Spleen (tissue), 11 donors: ENCODE data around the gene PTPRK. TPM values are rescaled to one million over a fixed set of nuclear protein-coding genes. Genes with fewer than 3 reads are reported as not detected.

Source experiments
- DNase-seq: peaks from one replicate; pipeline ENCODE4 v3.0.0-alpha.2; 2020
- H3K27ac ChIP-seq, 8 donors: fragments of 200-600 bp; sonication (generic) in 7 of 8; 1 replicate in 4 of 8; 2 replicates in 4 of 8; pipeline versions ENCODE4 v1.5.0 to v1.8.0; 2016 to 2021; ENCODE audit warnings: inconsistent platforms in 4 of 8, mild to moderate bottlenecking in 4 of 8, moderate library complexity in 1 of 8
- H3K27me3 ChIP-seq, 7 donors: fragments of 200-600 bp; sonication (generic) in 6 of 7; replicated peaks in 1 of 7; 1 replicate in 4 of 7; 2 replicates in 3 of 7; pipeline versions ENCODE4 v1.5.0 to v1.8.0; 2016 to 2021; ENCODE audit warnings: inconsistent platforms in 3 of 7, mild to moderate bottlenecking in 1 of 7
- H3K36me3 ChIP-seq, 6 donors: fragments of 200-600 bp; sonication (generic) in 5 of 6; 1 replicate in 4 of 6; 2 replicates in 2 of 6; pipeline versions ENCODE4 v1.5.0 to v1.8.0; 2016 to 2021; ENCODE audit warnings: inconsistent platforms in 2 of 6
- H3K4me1 ChIP-seq, 6 donors: fragments of 200-600 bp; sonication (generic) in 5 of 6; 1 replicate in 3 of 6; 2 replicates in 3 of 6; pipeline versions ENCODE4 v1.5.0 to v1.8.0; 2016 to 2021; ENCODE audit warnings: inconsistent platforms in 3 of 6
- H3K4me3 ChIP-seq, 8 donors: fragments of 200-600 bp; sonication (generic) in 7 of 8; 1 replicate in 4 of 8; 2 replicates in 4 of 8; pipeline versions ENCODE4 v1.5.0 to v1.8.0; 2016 to 2021; ENCODE audit warnings: inconsistent platforms in 4 of 8, mild to moderate bottlenecking in 4 of 8, moderate library complexity in 2 of 8
- H3K9me3 ChIP-seq, 8 donors: fragments of 200-600 bp; sonication (generic) in 7 of 8; 1 replicate in 4 of 8; 2 replicates in 4 of 8; pipeline versions ENCODE4 v1.5.0 to v1.8.0; 2016 to 2021; ENCODE audit warnings: inconsistent platforms in 4 of 8
- POLR2A ChIP-seq, 3 donors: fragments of 450-650 bp; IDR thresholded peaks; one replicate each; pipeline ENCODE4 v1.5.1; 2017; ENCODE audit warnings: antibody characterized with exemption in 3 of 3, mild to moderate bottlenecking in 1 of 3
- POLR2AphosphoS5 ChIP-seq, 3 donors: sonication (generic); formaldehyde crosslinking; IDR thresholded peaks; one replicate each; pipeline ENCODE4 v1.5.1; 2017; ENCODE audit warnings: antibody characterized with exemption in 3 of 3
- WGBS, 5 donors: extraction: QIAGEN DNeasy Blood & Tissue Kit in 3 of 5; methylation state at CpG; one replicate each; pipeline versions ENCODE4 v1.1.5 to v1.1.7; 2013 to 2018; 5-methylcytosine and 5-hydroxymethylcytosine counted together
- intact Hi-C: fragments of 100-400 bp; cut with DNase I; formaldehyde crosslinking; loops from one replicate; pipeline ENCODE4 v1.15.0; 2023; ENCODE audit warnings: low total_unique reads
- polyA plus RNA-seq, 3 donors: library from polyadenylated mRNA; stranded (reverse); fragments of 200-250 nt; gene quantifications; one replicate each; pipeline ENCODE4 v1.2.1, GENCODE V29; 2013
- total RNA-seq, 7 donors: library from RNA; depleted of rRNA in 3 of 7; stranded (reverse); fragments of >200 nt in 3 of 7; fragmentation: NEBNext Ultra II Directional in 4 of 7; extraction: Animal tissue kit (Norgen Biotek cat#: 25700) in 4 of 7; gene quantifications; one replicate each; pipeline versions ENCODE4 v1.1.0 to v1.2.1, GENCODE V29; 2016 to 2021
- TF ChIP-seq, protein P1 (sequence below), 11 experiments: fragments of 200-600 bp in 7 of 11; fragments of 450-650 bp in 4 of 11; sonication (generic) in 4 of 11; IDR thresholded peaks in 8 of 11; conservative IDR thresholded peaks in 3 of 11; 1 replicate in 7 of 11; 2 replicates in 4 of 11; pipeline versions ENCODE4 v1.4.0 to v1.8.0; 2016 to 2021; ENCODE audit warnings: antibody characterized with exemption in 11 of 11, inconsistent platforms in 4 of 11, mild to moderate bottlenecking in 1 of 11
- donor health status: healthy with polysubstance abuse.
- donor health status: DM: no; HTN: no; CAD: no; lungs with moderate emphysema.
- donor health status: DM: no; HTN: no; CAD: no.
- donor health status: Bipolar disorder and iron deficiency.
- donor health status: healthy.
- donor health status: DM: no; HTN: no; CAD: no.
- donor health status: DM: yes; HTN: yes; CAD: no.

Gene PTPRK
- total and polyA plus RNA-seq, 10 donors = 3.3 to 67.8 (median 34.0) TPM

DNA sequence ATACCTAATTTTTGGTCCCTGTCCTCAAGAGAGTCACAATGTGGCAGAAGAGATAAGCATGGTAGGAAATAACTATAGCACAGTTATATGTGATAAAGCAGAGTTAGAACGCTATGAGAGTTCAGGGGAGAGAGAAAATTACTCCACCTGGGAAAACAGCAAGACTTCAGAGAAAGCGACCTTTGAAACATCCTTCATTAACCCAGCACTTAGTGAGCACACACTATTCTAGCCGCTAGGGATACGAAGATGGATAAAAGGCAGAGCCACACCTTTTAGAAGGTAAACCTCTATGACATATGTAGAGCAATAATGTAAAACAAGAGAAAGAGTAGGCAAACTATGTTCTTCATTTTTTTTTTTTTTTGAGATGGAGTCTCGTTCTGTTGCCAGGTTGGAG lies 264.3 kb downstream of the PTPRK start:
- Histone ChIP-seq H3K9me3 (no peaks in the 10 kb centered on the region), H3K4me3 (no peak overlapping the region), H3K27me3 (no peaks in the 10 kb centered on the region), H3K4me1 (peaks cover 4 to 26% (median 16%) of the 10 kb centered on the region in 6 donors), H3K36me3 (no peaks in the 10 kb centered on the region), H3K27ac (no peak overlapping the region)
- TF ChIP-seq POLR2A (IDR thresholded peaks at IDR 0.05) = no peak
- TF ChIP-seq POLR2AphosphoS5 (IDR thresholded peaks at IDR 0.05) = no peak
- TF ChIP-seq, protein P1, sequence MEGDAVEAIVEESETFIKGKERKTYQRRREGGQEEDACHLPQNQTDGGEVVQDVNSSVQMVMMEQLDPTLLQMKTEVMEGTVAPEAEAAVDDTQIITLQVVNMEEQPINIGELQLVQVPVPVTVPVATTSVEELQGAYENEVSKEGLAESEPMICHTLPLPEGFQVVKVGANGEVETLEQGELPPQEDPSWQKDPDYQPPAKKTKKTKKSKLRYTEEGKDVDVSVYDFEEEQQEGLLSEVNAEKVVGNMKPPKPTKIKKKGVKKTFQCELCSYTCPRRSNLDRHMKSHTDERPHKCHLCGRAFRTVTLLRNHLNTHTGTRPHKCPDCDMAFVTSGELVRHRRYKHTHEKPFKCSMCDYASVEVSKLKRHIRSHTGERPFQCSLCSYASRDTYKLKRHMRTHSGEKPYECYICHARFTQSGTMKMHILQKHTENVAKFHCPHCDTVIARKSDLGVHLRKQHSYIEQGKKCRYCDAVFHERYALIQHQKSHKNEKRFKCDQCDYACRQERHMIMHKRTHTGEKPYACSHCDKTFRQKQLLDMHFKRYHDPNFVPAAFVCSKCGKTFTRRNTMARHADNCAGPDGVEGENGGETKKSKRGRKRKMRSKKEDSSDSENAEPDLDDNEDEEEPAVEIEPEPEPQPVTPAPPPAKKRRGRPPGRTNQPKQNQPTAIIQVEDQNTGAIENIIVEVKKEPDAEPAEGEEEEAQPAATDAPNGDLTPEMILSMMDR (IDR thresholded peaks at IDR 0.05 in 8 of 11, conservative IDR thresholded peaks at IDR 0.05 in 3 of 11) = no peak
- intact Hi-C loops = no loop called here
- 90 to 98% (median 93%) methylated on average over 5 of the region's 5 CpGs for WGBS, 5 donors
- no peak for DNase-seq

DNA sequence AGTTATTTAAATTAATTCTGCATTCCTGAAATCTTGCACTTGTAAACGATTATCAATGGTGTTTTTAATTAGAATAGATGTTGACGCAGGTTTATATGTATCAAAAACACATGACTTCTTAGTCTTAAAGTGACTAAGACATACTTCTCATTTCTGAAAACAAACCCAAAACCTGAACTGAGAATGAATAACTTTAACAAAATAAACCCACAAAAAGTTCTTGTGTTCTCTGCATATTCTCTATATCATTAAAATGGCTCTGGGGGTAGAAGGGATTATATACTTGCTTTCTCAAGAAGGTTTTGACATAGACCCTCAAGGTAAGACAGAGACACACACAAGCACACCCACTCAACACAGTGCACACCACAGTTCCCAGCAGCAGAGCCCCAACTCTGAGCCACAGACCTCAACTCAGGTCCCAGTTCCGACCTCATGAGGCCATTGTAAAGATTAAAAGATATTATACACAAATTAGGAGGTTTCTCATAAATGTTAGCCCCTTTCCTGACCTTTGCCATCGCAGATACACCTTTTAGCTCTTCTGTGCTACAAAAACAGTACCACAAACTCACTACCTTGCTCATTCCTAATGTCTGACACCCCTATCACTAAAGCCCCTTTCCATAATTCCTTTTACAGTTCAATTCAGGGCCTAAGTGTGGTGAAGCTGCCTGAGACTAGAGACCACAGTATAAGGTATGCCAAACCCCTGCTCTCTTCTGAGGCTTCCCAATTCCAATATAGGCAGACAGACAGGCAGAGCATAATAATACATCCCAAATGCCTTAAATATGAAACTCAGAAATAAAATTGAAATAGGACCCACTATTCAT lies 267.8 kb downstream of the PTPRK start:
- WGBS, 5 donors = 80 to 85% (median 81%) methylated on average over 4 of the region's 4 CpGs
- H3K4me3 ChIP-seq = no peak overlapping the region
- no peaks in the 10 kb centered on the region for H3K27me3 ChIP-seq
- no peak overlapping the region for H3K27ac ChIP-seq
- H3K36me3 ChIP-seq = no peaks in the 10 kb centered on the region
- TF ChIP-seq POLR2AphosphoS5 (IDR thresholded peaks at IDR 0.05) = no peak
- no peak for TF ChIP-seq POLR2A (IDR thresholded peaks at IDR 0.05)
- TF ChIP-seq, protein P1 (IDR thresholded peaks at IDR 0.05 in 8 of 11, conservative IDR thresholded peaks at IDR 0.05 in 3 of 11) = no peak
- no peak for DNase-seq
- H3K9me3 ChIP-seq = no peaks in the 10 kb centered on the region
- intact Hi-C loops = no loop called here
- H3K4me1 ChIP-seq = no peaks in the 10 kb centered on the region

DNA sequence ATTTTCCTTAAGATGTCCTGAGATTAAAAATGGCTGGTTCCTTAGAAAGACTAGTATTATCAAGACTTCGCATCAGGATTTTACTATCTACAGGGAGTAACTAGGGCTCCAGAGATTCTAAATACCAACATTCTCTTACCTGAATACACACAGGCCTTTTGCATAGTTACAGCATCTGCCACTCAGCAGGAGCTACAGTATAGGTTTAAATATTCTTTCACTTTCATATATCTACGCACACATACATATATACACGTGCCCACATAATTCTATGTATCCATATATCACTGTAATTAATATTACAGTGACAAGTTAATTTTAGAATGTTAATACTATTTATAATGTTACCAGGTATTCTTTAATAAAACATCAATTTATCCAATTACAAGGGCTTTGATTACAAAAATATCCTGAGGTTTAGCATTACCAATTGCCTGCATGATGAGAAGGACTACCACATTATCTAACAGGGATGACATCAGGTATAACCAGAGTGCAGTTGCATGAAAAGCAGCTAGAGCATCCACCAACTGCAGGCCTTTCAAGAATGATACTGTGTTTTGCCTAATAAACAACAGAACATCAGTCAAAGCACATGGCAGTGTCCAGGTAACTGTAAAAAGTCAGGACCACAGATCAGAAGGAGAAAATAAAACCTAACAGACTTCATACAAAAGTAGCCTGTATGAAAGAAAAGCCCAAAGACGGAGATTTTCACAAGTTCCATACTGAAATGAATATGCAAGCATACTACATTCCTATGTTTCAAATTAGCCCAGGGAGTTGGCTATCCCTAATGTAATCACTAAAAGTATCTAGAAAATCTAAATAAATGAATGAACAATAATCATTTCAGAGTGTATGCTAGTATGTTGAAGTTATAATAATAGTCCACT lies 268.7 kb downstream of the PTPRK start:
- no peak for DNase-seq
- H3K36me3 ChIP-seq = no peaks in the 10 kb centered on the region
- H3K27ac ChIP-seq = no peak overlapping the region
- no peaks in the 10 kb centered on the region for H3K27me3 ChIP-seq
- no peaks in the 10 kb centered on the region for H3K4me1 ChIP-seq
- H3K9me3 ChIP-seq = no peaks in the 10 kb centered on the region
- no peak for TF ChIP-seq POLR2AphosphoS5 (IDR thresholded peaks at IDR 0.05)
- TF ChIP-seq, protein P1 (IDR thresholded peaks at IDR 0.05 in 8 of 11, conservative IDR thresholded peaks at IDR 0.05 in 3 of 11) = no peak
- no peak for TF ChIP-seq POLR2A (IDR thresholded peaks at IDR 0.05)
- intact Hi-C loops = no loop called here
- no peak overlapping the region for H3K4me3 ChIP-seq
- 77 to 93% (median 85%) methylated on average over 4 of the region's 4 CpGs for WGBS, 5 donors
